ENCODE data around the gene ASB16. TPM values are rescaled to one million over a fixed set of nuclear protein-coding genes. Genes with fewer than 3 reads are reported as not detected.

The ASB16 gene
- total RNA-seq, 1 donor from 2014 or later, result not detected

- Mint-ChIP-seq H3K36me3 (ENCODE audit: low read depth) (peaks cover 42% of the 10 kb centered on the region), H3K27ac (peak overlapping the region; percentile 81), H3K27me3 (no peaks in the 10 kb centered on the region), H3K9me3 (no peaks in the 10 kb centered on the region), H3K4me3 (peak overlapping the region; percentile 83), H3K4me1 (peaks cover 37% of the 10 kb centered on the region)
- peak; percentile 15 for ATAC-seq (ENCODE audit: low read depth)
- no peak for TF ChIP-seq CTCF (IDR thresholded peaks at IDR 0.05)
- intact Hi-C loops (cut with micrococcal nuclease), result no loop called here
- CTCF ChIA-PET, result interaction anchor here (0.6 to 1.8 kb wide), 3 partner anchors 11 to 20 kb away, joined by 3 to 8 read pairs (median 3); no protein-coding TSS in a partner anchor
- peak; percentile 67 for DNase-seq
- POLR2A ChIA-PET, result interaction anchor here (0.6 to 5.7 kb wide), 12 partner anchors 11 to 1023 kb away, joined by 3 to 130 read pairs (median 6); partner anchors contain the start of genes FMNL1, GRN, HDAC5 and TMUB2
Observed at GRCh38 chr17:44198721-44199552, 28.4 kb downstream of the ASB16 start.

GRCh38 chr17:44199553-44200477 is 29.3 kb downstream of the ASB16 start, which contains the start of gene ATXN7L3:
ATXN7L3 (minus strand) TSS chr17:44199884; CDS start chr17:44198070, 1,814 bp downstream.
- POLR2A ChIA-PET, result interaction anchor here (0.5 to 5.7 kb wide), 22 partner anchors 10 to 1102 kb away, joined by 3 to 130 read pairs (median 6); partner anchors contain the start of genes GPATCH8, GRN, HDAC5 and LSM12

GRCh38 chr17:44200478-44201155 is 30.1 kb downstream of the ASB16 start:
- Mint-ChIP-seq H3K27me3 (no peaks in the 10 kb centered on the region), H3K36me3 (ENCODE audit: low read depth) (peaks cover 28% of the 10 kb centered on the region), H3K9me3 (no peaks in the 10 kb centered on the region), H3K4me1 (peaks cover 39% of the 10 kb centered on the region), H3K4me3 (peak overlapping the region; percentile 91), H3K27ac (peak overlapping the region; percentile 92)
- intact Hi-C loops (cut with micrococcal nuclease), result loop anchor here (1.0 to 2.0 kb wide), 9 partner anchors 10 to 302 kb away; partner anchors contain the start of genes GPATCH8, GRN, HDAC5 and HROB
- TF ChIP-seq CTCF (IDR thresholded peaks at IDR 0.05), result no peak
- DNase-seq (no peak), ATAC-seq (ENCODE audit: low read depth) (no peak)
- CTCF ChIA-PET, result interaction anchor here (1.7 kb wide), 1 partner anchor 147 kb away, joined by 4 read pairs; no protein-coding TSS in a partner anchor
- POLR2A ChIA-PET, result interaction anchor here (0.6 to 5.7 kb wide), 18 partner anchors 9 to 1079 kb away, joined by 3 to 130 read pairs (median 6); partner anchors contain the start of genes GPATCH8, GRN, HDAC5 and SLC25A39

More at GRCh38 chr17:44199553-44200477, 29.3 kb downstream of the ASB16 start, which contains the start of gene ATXN7L3:
- TF ChIP-seq CTCF (IDR thresholded peaks at IDR 0.05), result no peak
- peak; percentile 95 for DNase-seq
- peak; percentile 85 for ATAC-seq (ENCODE audit: low read depth)
- H3K9me3 Mint-ChIP-seq, result no peaks in the 10 kb centered on the region
- H3K27me3 Mint-ChIP-seq, result no peaks in the 10 kb centered on the region
- peaks cover 34% of the 10 kb centered on the region for H3K36me3 Mint-ChIP-seq (ENCODE audit: low read depth)
- H3K27ac Mint-ChIP-seq, result peak within 1 kb of the TSS; percentile 92
- H3K4me1 Mint-ChIP-seq, result peaks cover 39% of the 10 kb centered on the region
- intact Hi-C loops (cut with micrococcal nuclease), result loop anchor here (1.0 to 2.0 kb wide), 9 partner anchors 10 to 303 kb away; partner anchors contain the start of genes GPATCH8, GRN, HDAC5 and HROB
- H3K4me3 Mint-ChIP-seq, result peak within 1 kb of the TSS; percentile 91
- CTCF ChIA-PET, result interaction anchor here (1.0 kb wide), 1 partner anchor 10 kb away, joined by 3 read pairs; no protein-coding TSS in a partner anchor

- Mint-ChIP-seq H3K27ac (peak overlapping the region; percentile 47), H3K4me3 (no peak overlapping the region), H3K36me3 (ENCODE audit: low read depth) (peaks cover 30% of the 10 kb centered on the region), H3K27me3 (no peaks in the 10 kb centered on the region), H3K9me3 (no peaks in the 10 kb centered on the region), H3K4me1 (peaks cover 36% of the 10 kb centered on the region)
- TF ChIP-seq CTCF (IDR thresholded peaks at IDR 0.05), result no peak
- ChIA-PET CTCF (interaction anchor here (0.8 to 2.0 kb wide), 2 partner anchors 148 to 151 kb away, joined by 4 to 6 read pairs; no protein-coding TSS in a partner anchor), POLR2A (interaction anchor here (1.3 to 5.7 kb wide), 3 partner anchors 9 to 145 kb away, joined by 3 to 130 read pairs (median 6); partner anchors contain the start of gene UBTF)
- no peak for ATAC-seq (ENCODE audit: low read depth)
- intact Hi-C loops (cut with micrococcal nuclease), result no loop called here
- no peak for DNase-seq
Observed at GRCh38 chr17:44202756-44203155, 32.3 kb downstream of the ASB16 start.

Measured in activated B cell treated with CpG ODN at 0.5 μM for 24 hours (primary cell).